Thoracic aorta (tissue), 2 donors: ENCODE data around the gene IQSEC3. TPM values are rescaled to one million over a fixed set of nuclear protein-coding genes. Genes with fewer than 3 reads are reported as not detected.

Source experiments
- ATAC-seq: fragments of 150-250 bp; one replicate; pipeline ENCODE4 v1.8.0; 2017; ENCODE audit warnings: low read depth; ENCODE audit not compliant: insufficient number of reproducible peaks, low FRiP score
- DNase-seq: peaks from one replicate; pipeline ENCODE4 v3.0.0-alpha.2; 2020; ENCODE audit warnings: low spot score
- H3K27ac ChIP-seq, 2 donors: fragments of 200-600 bp; sonication (generic); 1 replicate in 1 of 2; 2 replicates in 1 of 2; pipeline ENCODE4 v1.5.1; 2016; ENCODE audit warnings: mild to moderate bottlenecking in 2 of 2, moderate library complexity in 2 of 2
- H3K27me3 ChIP-seq: fragments of 200-600 bp; sonication (generic); replicated peaks from 2 replicates; pipeline ENCODE4 v1.6.0; 2016; ENCODE audit warnings: mild to moderate bottlenecking; ENCODE audit not compliant: insufficient read depth
- H3K36me3 ChIP-seq: fragments of 200-600 bp; sonication (generic); one replicate; pipeline ENCODE4 v1.5.1; 2016
- H3K4me1 ChIP-seq, 2 donors: fragments of 200-600 bp; sonication (generic); 1 replicate in 1 of 2; 2 replicates in 1 of 2; pipeline versions ENCODE4 v1.5.1 to v1.6.0; 2016; ENCODE audit warnings: low read depth in 2 of 2, mild to moderate bottlenecking in 1 of 2; ENCODE audit not compliant: control insufficient read depth in 1 of 2
- H3K4me3 ChIP-seq: fragments of 200-600 bp; sonication (generic); 2 replicates; pipeline ENCODE4 v1.5.1; 2016; ENCODE audit warnings: mild to moderate bottlenecking
- H3K9me3 ChIP-seq: fragments of 200-600 bp; sonication (generic); 2 replicates; pipeline ENCODE4 v1.5.1; 2016
- CTCF ChIP-seq: fragments of 200-600 bp; sonication (generic); IDR thresholded peaks from one replicate; pipeline ENCODE4 v1.5.1; 2019; ENCODE audit warnings: antibody characterized with exemption
- total RNA-seq, 2 donors: library from RNA; depleted of rRNA; stranded (reverse); fragments of >200 nt; gene quantifications; one replicate each; pipeline versions ENCODE4 v1.1.0 to v1.2.3, GENCODE V29; 2016

Gene IQSEC3
- total RNA-seq, 2 donors from 2014 or later = 1.1 to 1.3 TPM

DNA sequence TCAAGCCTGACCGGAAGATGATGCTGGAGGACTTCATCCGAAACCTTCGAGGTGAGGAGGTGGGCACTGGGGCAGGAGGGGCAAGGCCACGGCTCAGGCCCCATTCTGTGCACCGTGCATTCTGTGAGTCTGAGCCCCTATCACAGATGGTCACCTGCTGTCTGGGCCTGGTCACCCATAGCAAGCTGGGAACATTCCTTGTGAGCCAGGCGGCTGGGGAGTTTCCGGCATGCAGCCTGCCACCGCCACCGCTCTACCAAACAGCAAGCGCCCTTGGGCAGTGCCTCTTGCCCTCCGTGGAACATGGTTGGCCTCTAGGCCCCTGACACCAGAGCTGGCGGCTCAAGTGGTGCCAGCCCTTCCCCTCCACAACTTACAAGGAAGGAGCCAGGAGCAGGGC is 91.1 kb downstream of the IQSEC3 start:
- no peak for TF ChIP-seq CTCF

DNA sequence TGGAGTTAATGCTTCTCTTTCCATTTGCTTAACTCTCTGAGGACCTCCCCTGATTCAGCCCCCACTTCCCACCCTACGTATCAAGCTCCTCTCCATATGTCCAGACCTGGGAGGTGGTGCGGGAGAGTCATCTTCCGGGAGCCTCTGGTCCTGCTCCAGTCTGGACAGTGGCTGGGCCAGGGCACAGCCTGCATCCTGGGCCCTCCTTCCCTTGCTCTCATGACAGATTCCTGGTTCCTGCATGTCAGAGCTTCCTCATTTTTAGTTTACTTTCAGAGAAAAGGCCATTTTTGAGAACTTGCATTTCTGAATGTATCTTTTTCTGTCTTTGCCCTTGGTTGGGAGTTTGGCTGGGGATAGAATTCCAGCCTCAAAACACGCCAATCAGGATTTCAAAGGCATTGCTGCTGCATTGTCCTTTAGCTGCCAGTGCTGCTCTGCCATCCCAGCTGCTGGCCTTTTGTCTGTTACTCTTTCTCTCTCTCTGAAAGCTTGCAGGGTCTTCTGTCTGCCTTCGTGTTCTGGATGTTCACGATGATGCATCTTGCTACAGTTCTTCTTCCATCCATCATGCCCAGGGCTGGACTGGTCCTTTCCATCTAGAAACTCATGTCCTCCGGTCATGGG is 92.7 kb downstream of the IQSEC3 start:
- no peak for DNase-seq
- H3K27me3 ChIP-seq = no peaks in the 10 kb centered on the region
- no peaks in the 10 kb centered on the region for H3K36me3 ChIP-seq
- no peaks in the 10 kb centered on the region for H3K9me3 ChIP-seq
- no peak for TF ChIP-seq CTCF
- H3K4me1 ChIP-seq = no peaks in the 10 kb centered on the region
- ATAC-seq = no peak
- no peak overlapping the region for H3K27ac ChIP-seq
- H3K4me3 ChIP-seq = no peak overlapping the region

More for the DNA sequence above, 91.1 kb downstream of the IQSEC3 start:
- Histone ChIP-seq H3K4me1 (no peaks in the 10 kb centered on the region), H3K27ac (no peak overlapping the region), H3K36me3 (no peaks in the 10 kb centered on the region), H3K27me3 (no peaks in the 10 kb centered on the region), H3K4me3 (no peak overlapping the region), H3K9me3 (no peaks in the 10 kb centered on the region)
- ATAC-seq (no peak), DNase-seq (no peak)

GRCh38 chr12:160858-161257 is 94.3 kb downstream of the IQSEC3 start:
- H3K27ac ChIP-seq = no peak overlapping the region
- no peaks in the 10 kb centered on the region for H3K27me3 ChIP-seq
- DNase-seq = no peak
- TF ChIP-seq CTCF = no peak
- H3K4me3 ChIP-seq = no peak overlapping the region
- no peak for ATAC-seq
- H3K36me3 ChIP-seq = no peaks in the 10 kb centered on the region
- H3K9me3 ChIP-seq = no peaks in the 10 kb centered on the region
- no peaks in the 10 kb centered on the region for H3K4me1 ChIP-seq

DNA sequence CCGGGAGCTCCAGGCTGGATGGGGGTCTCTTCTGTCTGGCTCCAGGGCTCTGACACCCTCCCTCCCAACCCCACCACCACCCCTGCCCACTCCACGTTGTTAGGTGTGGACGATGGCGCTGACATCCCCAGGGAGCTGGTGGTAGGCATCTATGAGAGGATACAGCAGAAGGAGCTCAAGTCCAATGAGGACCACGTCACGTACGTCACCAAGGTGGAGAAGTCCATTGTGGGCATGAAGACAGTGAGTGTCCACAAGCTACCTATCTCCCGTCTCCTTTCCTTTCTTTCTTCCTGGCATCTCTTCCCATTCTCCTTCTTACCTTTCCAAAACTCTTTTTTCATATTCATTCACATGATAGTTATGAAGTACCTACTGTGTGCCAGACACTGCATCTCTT is 95.3 kb downstream of the IQSEC3 start:
- no peaks in the 10 kb centered on the region for H3K9me3 ChIP-seq
- H3K27me3 ChIP-seq = no peaks in the 10 kb centered on the region
- H3K4me1 ChIP-seq = no peaks in the 10 kb centered on the region
- ATAC-seq (no peak), DNase-seq (no peak)
- no peak overlapping the region for H3K27ac ChIP-seq
- no peaks in the 10 kb centered on the region for H3K36me3 ChIP-seq
- no peak overlapping the region for H3K4me3 ChIP-seq
- TF ChIP-seq CTCF = no peak

GRCh38 chr12:162467-163307 is 96.1 kb downstream of the IQSEC3 start:
- Histone ChIP-seq H3K27ac (no peak overlapping the region), H3K4me3 (no peak overlapping the region), H3K36me3 (no peaks in the 10 kb centered on the region), H3K4me1 (no peaks in the 10 kb centered on the region), H3K27me3 (no peaks in the 10 kb centered on the region), H3K9me3 (no peaks in the 10 kb centered on the region)
- DNase-seq (no peak), ATAC-seq (no peak)
- TF ChIP-seq CTCF = no peak
